Mesenchymal stem cell (in vitro differentiated cells and primary cell): Measurements from ENCODE around the gene PRR20B.
"Not testable (repeated sequence)": the region's sequence is repeated elsewhere in the genome, so short reads cannot be mapped to it uniquely, and the experiment has no call there.

Source experiments
- DNase-seq: peaks from one replicate; pipeline ENCODE4 v3.0.0-alpha.2; 2013
- H2AFZ ChIP-seq: one replicate; pipeline ENCODE4 v1.6.1; 2013; ENCODE audit warnings: low read depth, mild to moderate bottlenecking, control low read depth, inconsistent platforms, low read length, moderate library complexity
- H2AK5ac ChIP-seq: 2 replicates; pipeline ENCODE4 v1.6.1; 2013; ENCODE audit warnings: low read length, moderate library complexity, mild to moderate bottlenecking, inconsistent platforms; ENCODE audit not compliant: severe bottlenecking
- H2BK120ac ChIP-seq: one replicate; pipeline ENCODE4 v1.6.1; 2013; ENCODE audit warnings: low read depth, mild to moderate bottlenecking, inconsistent platforms, low read length, moderate library complexity
- H2BK12ac ChIP-seq, 2 experiments: one replicate each; pipeline ENCODE4 v1.6.1; 2013; ENCODE audit warnings: inconsistent platforms in 2 of 2, low read length in 2 of 2, mild to moderate bottlenecking in 2 of 2, moderate library complexity in 2 of 2, control low read depth in 1 of 2
- H2BK15ac ChIP-seq: one replicate; pipeline ENCODE4 v1.6.1; 2013; ENCODE audit warnings: mild to moderate bottlenecking, low read depth, inconsistent platforms; ENCODE audit not compliant: poor library complexity, severe bottlenecking
- H2BK5ac ChIP-seq: 2 replicates; pipeline ENCODE4 v1.6.1; 2013; ENCODE audit warnings: low read depth, mild to moderate bottlenecking, low read length, control low read depth, inconsistent platforms; ENCODE audit not compliant: poor library complexity, severe bottlenecking
- H3K14ac ChIP-seq, 2 experiments: one replicate each; pipeline ENCODE4 v1.6.1; 2013; ENCODE audit warnings: inconsistent platforms in 2 of 2, low read length in 2 of 2, control low read depth in 1 of 2, mild to moderate bottlenecking in 1 of 2, moderate library complexity in 1 of 2
- H3K18ac ChIP-seq, 2 experiments: one replicate each; pipeline ENCODE4 v1.6.1; 2013; ENCODE audit warnings: inconsistent platforms in 2 of 2, low read length in 2 of 2, control low read depth in 1 of 2, low read depth in 1 of 2, mild to moderate bottlenecking in 1 of 2
- H3K23ac ChIP-seq, 2 experiments: one replicate each; pipeline ENCODE4 v1.6.1; 2013; ENCODE audit warnings: inconsistent platforms in 2 of 2, low read length in 2 of 2, mild to moderate bottlenecking in 2 of 2, moderate library complexity in 2 of 2, control low read depth in 1 of 2
- H3K27ac ChIP-seq: 2 replicates; pipeline ENCODE4 v1.5.1; 2013; ENCODE audit warnings: mild to moderate bottlenecking, moderate library complexity, low read length, control low read depth, inconsistent platforms; ENCODE audit not compliant: poor library complexity, severe bottlenecking
- H3K27me3 ChIP-seq, 2 experiments: 2 replicates each; pipeline versions ENCODE4 v1.6.1 to v1.7.0; 2013; ENCODE audit warnings: low read length in 2 of 2, mild to moderate bottlenecking in 2 of 2, moderate library complexity in 2 of 2, control low read depth in 1 of 2, inconsistent platforms in 1 of 2; ENCODE audit not compliant: control insufficient read depth in 1 of 2, insufficient read depth in 1 of 2
- H3K36me3 ChIP-seq, 2 experiments: 2 replicates each; pipeline versions ENCODE4 v1.6.1 to v1.7.0; 2013; ENCODE audit warnings: low read length in 2 of 2, control low read depth in 1 of 2, inconsistent platforms in 1 of 2, low read depth in 1 of 2, mild to moderate bottlenecking in 1 of 2; ENCODE audit not compliant: insufficient read depth in 2 of 2, control insufficient read depth in 1 of 2
- H3K4ac ChIP-seq, 2 experiments: one replicate each; pipeline ENCODE4 v1.6.1; 2013; ENCODE audit warnings: inconsistent platforms in 2 of 2, low read length in 2 of 2, mild to moderate bottlenecking in 2 of 2, moderate library complexity in 2 of 2, control low read depth in 1 of 2, low read depth in 1 of 2
- H3K4me1 ChIP-seq: 2 replicates; pipeline ENCODE4 v1.6.1; 2013; ENCODE audit warnings: low read depth, low read length, control low read depth; ENCODE audit not compliant: control insufficient read depth, insufficient read depth
- H3K4me2 ChIP-seq: 2 replicates; pipeline ENCODE4 v1.6.1; 2013; ENCODE audit warnings: low read length, mild to moderate bottlenecking, inconsistent platforms; ENCODE audit not compliant: poor library complexity, severe bottlenecking
- H3K4me3 ChIP-seq, 2 experiments: 2 replicates each; pipeline versions ENCODE4 v1.5.1 to v1.7.0; 2013; ENCODE audit warnings: low read length in 2 of 2, mild to moderate bottlenecking in 2 of 2, control low read depth in 1 of 2, low read depth in 1 of 2; ENCODE audit not compliant: insufficient read depth in 1 of 2
- H3K79me1 ChIP-seq: replicated peaks from 2 replicates; pipeline ENCODE4 v1.6.1; 2013; ENCODE audit warnings: mild to moderate bottlenecking, control low read depth, low read length, inconsistent platforms; ENCODE audit not compliant: poor library complexity, severe bottlenecking
- H3K9ac ChIP-seq: 2 replicates; pipeline ENCODE4 v1.7.0; 2013; ENCODE audit warnings: mild to moderate bottlenecking, low read length, moderate library complexity
- H3K9me3 ChIP-seq: 2 replicates; pipeline ENCODE4 v1.7.0; 2013; ENCODE audit warnings: mild to moderate bottlenecking, low read length; ENCODE audit not compliant: control insufficient read depth
- H4K8ac ChIP-seq: one replicate; pipeline ENCODE4 v1.6.1; 2013; ENCODE audit warnings: inconsistent platforms, mild to moderate bottlenecking, low read length, moderate library complexity
- H4K91ac ChIP-seq: one replicate; pipeline ENCODE4 v1.6.1; 2013; ENCODE audit warnings: mild to moderate bottlenecking, low read length, inconsistent platforms
- WGBS: methylation state at CpG from one replicate; pipeline ENCODE4 v1.1.7; 2013; ENCODE audit warnings: mixed read lengths; 5-methylcytosine and 5-hydroxymethylcytosine counted together

The PRR20B gene

DNA sequence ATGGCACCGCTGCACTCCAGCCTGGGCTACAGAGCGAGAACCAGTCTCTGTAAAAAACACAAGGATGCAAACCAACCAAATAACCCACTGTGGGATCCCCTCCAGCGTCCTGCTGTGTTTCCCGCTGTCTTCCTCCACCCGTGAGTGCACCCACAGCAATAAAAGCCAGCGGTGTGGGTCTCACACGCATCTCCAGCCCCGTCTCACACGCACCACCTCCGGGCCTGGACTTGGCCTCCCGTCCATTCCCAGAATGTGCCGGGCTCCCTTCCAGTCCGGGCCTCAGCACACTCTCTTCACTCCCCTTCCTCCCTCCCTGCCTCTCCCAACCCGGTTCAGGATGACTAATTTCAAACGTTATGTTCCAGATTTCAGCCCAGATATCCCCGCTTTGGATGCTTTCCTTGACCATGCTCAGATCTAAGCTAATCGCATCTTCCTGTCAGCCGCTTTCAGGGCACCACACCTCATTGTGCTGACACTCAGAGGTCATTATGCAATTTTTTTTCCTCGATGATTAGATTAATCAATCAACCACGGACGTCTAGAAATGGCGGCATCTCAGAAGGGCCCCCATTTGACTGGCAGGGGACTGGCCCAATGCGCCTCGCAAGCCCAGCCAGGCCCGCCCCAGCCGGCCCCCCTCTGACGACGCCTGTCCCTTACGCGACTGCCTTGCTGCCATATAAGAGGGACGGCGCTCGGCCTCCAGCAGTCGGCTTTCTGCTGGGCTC is 6.9 kb upstream of the PRR20B start, which contains the start of gene PRR20A:
Gene PRR20A (plus strand): TSS at position 684 of the 734 bp plus-strand sequence. CDS start 387 bp downstream, outside the sequence.
- not testable (repeated sequence) for H3K27ac ChIP-seq, H3K4ac ChIP-seq

DNA sequence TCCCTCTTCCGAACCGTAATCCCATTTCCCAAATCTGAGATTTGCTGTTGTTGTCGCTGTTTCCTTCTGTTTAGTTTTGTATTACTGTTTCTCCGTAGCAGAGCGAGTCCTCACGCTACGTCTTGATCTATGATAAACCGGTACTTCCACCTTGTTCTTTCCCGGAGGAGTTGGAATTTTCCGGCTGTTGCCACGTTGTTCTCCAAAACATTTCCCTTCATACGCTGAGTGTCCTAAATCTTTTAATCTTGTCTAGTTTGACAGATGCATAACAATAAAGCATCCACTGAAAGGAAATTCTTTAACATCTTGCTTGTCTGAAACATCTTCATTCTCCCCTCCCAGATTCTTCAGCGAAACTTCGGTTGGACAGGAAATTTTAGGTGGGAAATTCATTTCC is 818 bp downstream of the PRR20B start:
- not testable (repeated sequence) for H2BK12ac ChIP-seq, H3K4me2 ChIP-seq, H3K79me1 ChIP-seq, H2BK15ac ChIP-seq, H3K36me3 ChIP-seq, H4K8ac ChIP-seq, H2AK5ac ChIP-seq, H3K9ac ChIP-seq, H3K4ac ChIP-seq, H3K27ac ChIP-seq, H2BK120ac ChIP-seq, H3K4me3 ChIP-seq, H3K27me3 ChIP-seq, H2BK5ac ChIP-seq, H3K4me1 ChIP-seq, H3K9me3 ChIP-seq, DNase-seq, H3K14ac ChIP-seq, H3K23ac ChIP-seq, H4K91ac ChIP-seq, H3K18ac ChIP-seq, H2AFZ ChIP-seq
- 95% methylated on average over 6 of the region's 14 CpGs for WGBS

More for the DNA sequence above, 6.9 kb upstream of the PRR20B start, which contains the start of gene PRR20A:
- not testable (repeated sequence) for H3K79me1 ChIP-seq, H4K91ac ChIP-seq, H2BK120ac ChIP-seq, H3K36me3 ChIP-seq, H2AFZ ChIP-seq, H3K23ac ChIP-seq, H2BK15ac ChIP-seq, H4K8ac ChIP-seq, H2BK12ac ChIP-seq, H3K14ac ChIP-seq, H3K4me3 ChIP-seq, H3K9ac ChIP-seq, DNase-seq, H3K27me3 ChIP-seq, H3K4me1 ChIP-seq, H3K9me3 ChIP-seq, H2AK5ac ChIP-seq, H3K4me2 ChIP-seq, H2BK5ac ChIP-seq, H3K18ac ChIP-seq
- no CpG with 5 or more reads among the region's 34 CpGs for WGBS

DNA sequence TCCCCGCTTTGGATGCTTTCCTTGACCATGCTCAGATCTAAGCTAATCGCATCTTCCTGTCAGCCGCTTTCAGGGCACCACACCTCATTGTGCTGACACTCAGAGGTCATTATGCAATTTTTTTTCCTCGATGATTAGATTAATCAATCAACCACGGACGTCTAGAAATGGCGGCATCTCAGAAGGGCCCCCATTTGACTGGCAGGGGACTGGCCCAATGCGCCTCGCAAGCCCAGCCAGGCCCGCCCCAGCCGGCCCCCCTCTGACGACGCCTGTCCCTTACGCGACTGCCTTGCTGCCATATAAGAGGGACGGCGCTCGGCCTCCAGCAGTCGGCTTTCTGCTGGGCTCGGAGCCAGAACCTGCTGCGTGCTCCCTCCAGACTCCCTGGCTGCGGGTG is 6.5 kb downstream of the PRR20B start, which contains the start of gene PRR20C:
Gene PRR20C (plus strand): TSS at position 301 of the 400 bp plus-strand sequence. CDS start 387 bp downstream, outside the sequence.
- H2AK5ac ChIP-seq, H3K27me3 ChIP-seq, H4K8ac ChIP-seq, H2AFZ ChIP-seq, H2BK120ac ChIP-seq, H3K9me3 ChIP-seq, H3K9ac ChIP-seq, H2BK5ac ChIP-seq, H3K4me3 ChIP-seq, H3K23ac ChIP-seq, H3K4me1 ChIP-seq, H3K14ac ChIP-seq, DNase-seq, H3K18ac ChIP-seq, H4K91ac ChIP-seq, H3K36me3 ChIP-seq, H3K4me2 ChIP-seq, H3K27ac ChIP-seq, H2BK15ac ChIP-seq, H3K4ac ChIP-seq, H3K79me1 ChIP-seq, H2BK12ac ChIP-seq: not testable (repeated sequence)
- WGBS, result no CpG with 5 or more reads among the region's 22 CpGs

DNA sequence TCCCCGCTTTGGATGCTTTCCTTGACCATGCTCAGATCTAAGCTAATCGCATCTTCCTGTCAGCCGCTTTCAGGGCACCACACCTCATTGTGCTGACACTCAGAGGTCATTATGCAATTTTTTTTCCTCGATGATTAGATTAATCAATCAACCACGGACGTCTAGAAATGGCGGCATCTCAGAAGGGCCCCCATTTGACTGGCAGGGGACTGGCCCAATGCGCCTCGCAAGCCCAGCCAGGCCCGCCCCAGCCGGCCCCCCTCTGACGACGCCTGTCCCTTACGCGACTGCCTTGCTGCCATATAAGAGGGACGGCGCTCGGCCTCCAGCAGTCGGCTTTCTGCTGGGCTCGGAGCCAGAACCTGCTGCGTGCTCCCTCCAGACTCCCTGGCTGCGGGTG is 13.0 kb downstream of the PRR20B start, which contains the start of gene PRR20D:
Gene PRR20D (plus strand): TSS at position 301 of the 400 bp plus-strand sequence. CDS start 387 bp downstream, outside the sequence.
- H3K79me1 ChIP-seq, H3K27ac ChIP-seq, H3K18ac ChIP-seq, H3K4me1 ChIP-seq, H2AK5ac ChIP-seq, H3K36me3 ChIP-seq, H2BK15ac ChIP-seq, H3K4me2 ChIP-seq, H3K9ac ChIP-seq, H3K9me3 ChIP-seq, H3K27me3 ChIP-seq, H2AFZ ChIP-seq, H4K8ac ChIP-seq, H4K91ac ChIP-seq, H3K23ac ChIP-seq, H3K14ac ChIP-seq, H2BK5ac ChIP-seq, DNase-seq, H2BK120ac ChIP-seq, H3K4ac ChIP-seq, H2BK12ac ChIP-seq, H3K4me3 ChIP-seq: not testable (repeated sequence)
- no CpG with 5 or more reads among the region's 22 CpGs for WGBS
